A549 (cell line): ENCODE data around the gene ECSCR. TPM values are rescaled to one million over a fixed set of nuclear protein-coding genes. Genes with fewer than 3 reads are reported as not detected.

ENCODE experiments used
- ATAC-seq, 2 experiments: fragments of 200-7000 bp in 1 of 2; fragments of >200 bp in 1 of 2; cut with Nextera tagmentation in 1 of 2; cut with Tn5 transposase in 1 of 2; 3 replicates each; pipeline versions ENCODE4 v1.8.0 to v1.9.1; 2018 to 2020; ENCODE audit warnings: mild to moderate bottlenecking in 1 of 2, moderate library complexity in 1 of 2
- CTCF ChIA-PET: fragments of 300-600 bp; sonication (Branson Sonifier 250); formaldehyde crosslinking; extraction: SDS; loops from one replicate; lab custom pipeline; 2021; ENCODE audit warnings: antibody characterized with exemption, inconsistent platforms; lab: Yijun Ruan, JAX
- POLR2A ChIA-PET: fragments of 350-600 bp; formaldehyde crosslinking; extraction: SDS; loops from one replicate; lab custom pipeline; 2021; ENCODE audit warnings: antibody characterized with exemption, inconsistent platforms; lab: Yijun Ruan, JAX
- DNase-seq, 2 experiments: peaks; one replicate each; pipeline versions ENCODE4 v3.0.0 to v3.0.0-alpha.2; 2011 to 2016; ENCODE audit warnings: low read depth in 1 of 2, low spot score in 1 of 2
- FAIRE-seq: peaks from 2 replicates; lab custom pipeline; 2011; peaks lifted over from hg19 to GRCh38; lab: Jason Lieb, UNC
- H3K27ac ChIP-seq, 2 experiments: fragments of >200 bp; sonication (Bioruptor Twin); formaldehyde crosslinking; 3 replicates each; pipeline ENCODE4 v1.5.1; 2016 to 2017
- H3K4me1 ChIP-seq: fragments of >200 bp; sonication (Bioruptor Twin); formaldehyde crosslinking; 3 replicates; pipeline ENCODE4 v1.6.1; 2016
- H3K4me2 ChIP-seq: fragments of >200 bp; sonication (Bioruptor Twin); formaldehyde crosslinking; 3 replicates; pipeline ENCODE4 v1.6.1; 2016
- H3K4me3 ChIP-seq: fragments of >200 bp; sonication (Bioruptor Twin); formaldehyde crosslinking; 3 replicates; pipeline ENCODE4 v1.5.1; 2016
- H3K9me3 ChIP-seq: fragments of >200 bp; sonication (Bioruptor Twin); formaldehyde crosslinking; 3 replicates; pipeline ENCODE4 v1.6.1; 2016
- CHD2 ChIP-seq: fragments of 150-350 bp; IDR thresholded peaks from 2 replicates; pipeline ENCODE4 v1.6.1; 2014; ENCODE audit warnings: low read length; ENCODE audit not compliant: partially characterized antibody
- EHMT2 ChIP-seq: fragments of 200-600 bp; sonication (generic); IDR thresholded peaks from 2 replicates; pipeline ENCODE4 v1.6.1; 2016; ENCODE audit warnings: antibody characterized with exemption, low read depth, mild to moderate bottlenecking, moderate library complexity
- ELK1 ChIP-seq: fragments of 150-350 bp; IDR thresholded peaks from 2 replicates; pipeline ENCODE4 v1.6.1; 2014; ENCODE audit warnings: low read depth, mild to moderate bottlenecking, low read length
- ESRRA ChIP-seq: fragments of 150-350 bp; IDR thresholded peaks from 2 replicates; pipeline ENCODE4 v1.6.1; 2014; ENCODE audit warnings: mild to moderate bottlenecking, low read length, borderline replicate concordance
- JUN ChIP-seq, 2 experiments: fragments of >200 bp; sonication (Bioruptor Twin); formaldehyde crosslinking; IDR thresholded peaks; 2 replicates in 1 of 2; 3 replicates in 1 of 2; pipeline ENCODE4 v1.6.1; 2016 to 2017
- PHF8 ChIP-seq: fragments of 200-600 bp; sonication (generic); IDR thresholded peaks from 2 replicates; pipeline ENCODE4 v1.6.1; 2016; ENCODE audit warnings: low read depth, mild to moderate bottlenecking, antibody characterized with exemption, moderate library complexity, borderline replicate concordance
- RAD21 ChIP-seq, 2 experiments: fragments of >200 bp in 1 of 2; sonication (Bioruptor Twin) in 1 of 2; formaldehyde crosslinking in 1 of 2; IDR thresholded peaks in 1 of 2; conservative IDR thresholded peaks in 1 of 2; 2 replicates in 1 of 2; 3 replicates in 1 of 2; pipeline ENCODE4 v1.6.1; 2012 to 2018; ENCODE audit warnings: inconsistent platforms in 1 of 2
- RARB ChIP-seq: fragments of 250-450 bp; sonication (Bioruptor Pico); IDR thresholded peaks from 2 replicates; pipeline ENCODE4 v1.8.0; 2021; ENCODE audit warnings: mild to moderate bottlenecking, moderate library complexity
- SMC3 ChIP-seq: fragments of >200 bp; sonication (Bioruptor Twin); formaldehyde crosslinking; IDR thresholded peaks from 3 replicates; pipeline ENCODE4 v1.6.1; 2018; ENCODE audit warnings: inconsistent platforms
- ZC3H11A ChIP-seq: fragments of 450-650 bp; IDR thresholded peaks from 2 replicates; pipeline ENCODE4 v1.6.1; 2014; ENCODE audit warnings: antibody characterized with exemption, mild to moderate bottlenecking
- ZSCAN20 ChIP-seq: fragments of 250-450 bp; sonication (Bioruptor Pico); IDR thresholded peaks from 2 replicates; pipeline ENCODE4 v1.8.0; 2022; ENCODE audit warnings: mild to moderate bottlenecking, moderate library complexity
- WGBS: methylation state at CpG from one replicate; pipeline ENCODE4 v1.1.6; 2017; ENCODE audit errors: missing lambda C conversion rate; 5-methylcytosine and 5-hydroxymethylcytosine counted together
- polyA plus RNA-seq, 4 experiments: library from polyadenylated mRNA; depleted of rRNA in 3 of 4; stranded (reverse); fragments of >200 nt; fragmentation: RNase III in 1 of 4; extraction: RNeasy Plus Mini Kit Qiagen cat#74134 plus additional on column Dnase treatment in 1 of 4; gene quantifications; 2 replicates in 3 of 4; 3 replicates in 1 of 4; pipeline ENCODE4 v1.2.3, GENCODE V29; 2011 to 2017
- TF ChIP-seq, protein P1 (sequence below): fragments of 450-650 bp; IDR thresholded peaks from 2 replicates; pipeline ENCODE4 v1.6.1; 2014; ENCODE audit warnings: antibody characterized with exemption

The ECSCR gene
- polyA plus RNA-seq, 2 of the 4 experiments (the other 2 are of a cell fraction): not detected

- POLR2A ChIA-PET: no interaction called here
- CTCF ChIA-PET: interaction anchor here (0.6 to 13.8 kb wide), 12 partner anchors 8 to 368 kb away, joined by 3 to 392 read pairs (median 5); partner anchors contain the start of genes DNAJC18 and SPATA24
- Histone ChIP-seq H3K27ac (no peak overlapping the region), H3K9me3 (no peaks in the 10 kb centered on the region), H3K4me3 (no peak overlapping the region), H3K4me1 (no peaks in the 10 kb centered on the region), H3K4me2 (no peak overlapping the region)
- TF ChIP-seq ZSCAN20 (CRISPR knock-in tag) (no peak), RARB (CRISPR knock-in tag) (no peak), SMC3 (no peak), PHF8 (no peak), ZC3H11A (no peak), JUN (IDR thresholded peaks at IDR 0.05) (no peak)
- DNase-seq: no peak
- no peak for ATAC-seq
- WGBS: 71% methylated on average over 9 of the region's 9 CpGs
- no peak for FAIRE-seq
Measured at GRCh38 chr5:139419226-139420192, 43.0 kb downstream of the ECSCR start.

- DNase-seq: no peak
- POLR2A ChIA-PET: no interaction called here
- Histone ChIP-seq H3K9me3 (no peaks in the 10 kb centered on the region), H3K4me3 (no peak overlapping the region), H3K4me1 (no peaks in the 10 kb centered on the region), H3K4me2 (no peak overlapping the region), H3K27ac (no peak overlapping the region)
- ATAC-seq: no peak
- WGBS: 59% methylated on average over 1 of the region's 1 CpG
- CTCF ChIA-PET: interaction anchor here (0.9 to 13.8 kb wide), 7 partner anchors 8 to 357 kb away, joined by 3 to 392 read pairs (median 15); partner anchors contain the start of gene DNAJC18
- TF ChIP-seq ESRRA: no peak
- FAIRE-seq: no peak
Measured at GRCh38 chr5:139418793-139419192, 43.8 kb downstream of the ECSCR start.

GRCh38 chr5:139417214-139417613 is 45.3 kb downstream of the ECSCR start:
- no peak for TF ChIP-seq CHD2
- TF ChIP-seq EHMT2: no peak
- TF ChIP-seq ELK1: no peak
- TF ChIP-seq, protein P1, sequence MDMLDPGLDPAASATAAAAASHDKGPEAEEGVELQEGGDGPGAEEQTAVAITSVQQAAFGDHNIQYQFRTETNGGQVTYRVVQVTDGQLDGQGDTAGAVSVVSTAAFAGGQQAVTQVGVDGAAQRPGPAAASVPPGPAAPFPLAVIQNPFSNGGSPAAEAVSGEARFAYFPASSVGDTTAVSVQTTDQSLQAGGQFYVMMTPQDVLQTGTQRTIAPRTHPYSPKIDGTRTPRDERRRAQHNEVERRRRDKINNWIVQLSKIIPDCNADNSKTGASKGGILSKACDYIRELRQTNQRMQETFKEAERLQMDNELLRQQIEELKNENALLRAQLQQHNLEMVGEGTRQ: no peak
- TF ChIP-seq, all 56 proteins: peak for 0
- Histone ChIP-seq H3K4me3 (no peak overlapping the region), H3K27ac (no peak overlapping the region), H3K4me2 (no peak overlapping the region), H3K9me3 (no peaks in the 10 kb centered on the region), H3K4me1 (no peaks in the 10 kb centered on the region)
- 85% methylated on average over 4 of the region's 4 CpGs for WGBS
- ChIA-PET POLR2A (no interaction called here), CTCF (interaction anchor here (0.7 to 13.8 kb wide), 2 partner anchors 33 to 100 kb away, joined by 4 to 392 read pairs; no protein-coding TSS in a partner anchor)
- no peak for DNase-seq
- FAIRE-seq: no peak
- no peak for ATAC-seq

GRCh38 chr5:139416651-139417050 is 45.9 kb downstream of the ECSCR start:
- no peaks in the 10 kb centered on the region for H3K4me1 ChIP-seq
- ChIA-PET CTCF (interaction anchor here (13.8 kb wide), 1 partner anchor 101 kb away, joined by 392 read pairs; no protein-coding TSS in a partner anchor), POLR2A (no interaction called here)
- TF ChIP-seq RAD21 (conservative IDR thresholded peaks at IDR 0.05 in 1 of 2, IDR thresholded peaks at IDR 0.05 in 1 of 2): no peak
- ATAC-seq: no peak
- no peak overlapping the region for H3K4me3 ChIP-seq
- WGBS: 92% methylated on average over 9 of the region's 9 CpGs
- H3K9me3 ChIP-seq: no peaks in the 10 kb centered on the region
- H3K4me2 ChIP-seq: no peak overlapping the region
- H3K27ac ChIP-seq: no peak overlapping the region
- FAIRE-seq: no peak
- no peak for DNase-seq
